Measurements from ENCODE around the gene PARD6G.

DNA sequence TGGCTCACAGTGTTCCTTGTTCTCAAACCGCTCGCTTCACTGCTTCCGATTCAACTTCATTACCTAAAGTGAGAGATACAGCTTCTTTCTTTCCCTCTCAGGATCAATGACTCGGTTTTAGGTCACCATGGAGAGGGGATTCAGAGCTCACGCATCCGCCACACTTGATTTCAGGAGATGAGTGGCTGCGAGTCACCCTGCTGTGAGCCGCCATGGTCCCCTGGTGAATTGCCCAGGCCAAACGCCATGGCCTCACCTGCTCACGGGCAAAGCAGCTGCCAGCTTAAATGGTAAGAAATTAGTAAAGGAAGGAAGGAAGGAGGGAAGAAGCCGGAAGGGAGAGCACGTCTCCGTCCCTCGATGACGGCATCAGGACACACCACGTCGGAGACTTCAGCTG lies 77.7 kb downstream of the PARD6G start:
- TF ChIP-seq, protein P1, sequence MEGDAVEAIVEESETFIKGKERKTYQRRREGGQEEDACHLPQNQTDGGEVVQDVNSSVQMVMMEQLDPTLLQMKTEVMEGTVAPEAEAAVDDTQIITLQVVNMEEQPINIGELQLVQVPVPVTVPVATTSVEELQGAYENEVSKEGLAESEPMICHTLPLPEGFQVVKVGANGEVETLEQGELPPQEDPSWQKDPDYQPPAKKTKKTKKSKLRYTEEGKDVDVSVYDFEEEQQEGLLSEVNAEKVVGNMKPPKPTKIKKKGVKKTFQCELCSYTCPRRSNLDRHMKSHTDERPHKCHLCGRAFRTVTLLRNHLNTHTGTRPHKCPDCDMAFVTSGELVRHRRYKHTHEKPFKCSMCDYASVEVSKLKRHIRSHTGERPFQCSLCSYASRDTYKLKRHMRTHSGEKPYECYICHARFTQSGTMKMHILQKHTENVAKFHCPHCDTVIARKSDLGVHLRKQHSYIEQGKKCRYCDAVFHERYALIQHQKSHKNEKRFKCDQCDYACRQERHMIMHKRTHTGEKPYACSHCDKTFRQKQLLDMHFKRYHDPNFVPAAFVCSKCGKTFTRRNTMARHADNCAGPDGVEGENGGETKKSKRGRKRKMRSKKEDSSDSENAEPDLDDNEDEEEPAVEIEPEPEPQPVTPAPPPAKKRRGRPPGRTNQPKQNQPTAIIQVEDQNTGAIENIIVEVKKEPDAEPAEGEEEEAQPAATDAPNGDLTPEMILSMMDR (IDR thresholded peaks at IDR 0.05): no peak
- TF ChIP-seq POLR2A (IDR thresholded peaks at IDR 0.05): no peak
